Gastrocnemius medialis (tissue), 4 donors: ENCODE measurements around the gene LMCD1.

Source experiments
- CTCF ChIP-seq, 5 experiments: fragments of 450-650 bp in 3 of 5; fragments of 200-600 bp in 2 of 5; sonication (generic) in 2 of 5; IDR thresholded peaks in 4 of 5; conservative IDR thresholded peaks in 1 of 5; 1 replicate in 4 of 5; 2 replicates in 1 of 5; pipeline ENCODE4 v1.5.1; 2016 to 2019; ENCODE audit warnings: antibody characterized with exemption in 5 of 5, mild to moderate bottlenecking in 3 of 5, moderate library complexity in 3 of 5
- POLR2A ChIP-seq, 2 donors: fragments of 450-650 bp; IDR thresholded peaks; one replicate each; pipeline ENCODE4 v1.6.1; 2017; ENCODE audit warnings: antibody characterized with exemption in 2 of 2, mild to moderate bottlenecking in 2 of 2, moderate library complexity in 2 of 2

GRCh38 chr3:8573342-8573926 is 71.8 kb downstream of the LMCD1 start:
- no peak for TF ChIP-seq CTCF (IDR thresholded peaks at IDR 0.05 in 4 of 5, conservative IDR thresholded peaks at IDR 0.05 in 1 of 5)
- no peak for TF ChIP-seq POLR2A (IDR thresholded peaks at IDR 0.05)
